Mesothelial cell of epicardium (in vitro differentiated cells): ENCODE data around the gene RETREG3. TPM values are rescaled to one million over a fixed set of nuclear protein-coding genes. Genes with fewer than 3 reads are reported as not detected.

Experiments
- DNase-seq, 2 experiments: peaks; one replicate each; pipeline ENCODE4 v3.0.0; 2021; ENCODE audit warnings: low spot score in 2 of 2; ENCODE audit not compliant: unreplicated experiment in 2 of 2
- H3K27ac Mint-ChIP-seq: 2 replicates; pipeline ENCODE4 v1.8.0; 2021; ENCODE audit warnings: mixed read lengths
- H3K27me3 Mint-ChIP-seq: 2 replicates; pipeline ENCODE4 v1.8.0; 2021; ENCODE audit warnings: low read depth, mixed read lengths
- H3K36me3 Mint-ChIP-seq: 2 replicates; pipeline ENCODE4 v1.8.0; 2021; ENCODE audit warnings: mixed read lengths
- H3K4me1 Mint-ChIP-seq: 2 replicates; pipeline ENCODE4 v1.8.0; 2021; ENCODE audit warnings: mixed read lengths
- H3K4me3 Mint-ChIP-seq: 2 replicates; pipeline ENCODE4 v1.8.0; 2021; ENCODE audit warnings: mild to moderate bottlenecking, moderate library complexity, mixed read lengths
- H3K9me3 Mint-ChIP-seq: 2 replicates; pipeline ENCODE4 v1.8.0; 2021; ENCODE audit warnings: mixed read lengths
- total RNA-seq: library from RNA; stranded (reverse); gene quantifications from 3 replicates; pipeline ENCODE4 v1.2.1, GENCODE V29; 2021
- TF ChIP-seq, protein P1 (sequence below): fragments of 200-600 bp; sonication (generic); IDR thresholded peaks from one replicate; pipeline ENCODE4 v1.5.0; 2021; ENCODE audit warnings: antibody characterized with exemption; ENCODE audit not compliant: unreplicated experiment

Gene RETREG3
- total RNA-seq, 1 donor from 2014 or later = 77.7 TPM

DNA sequence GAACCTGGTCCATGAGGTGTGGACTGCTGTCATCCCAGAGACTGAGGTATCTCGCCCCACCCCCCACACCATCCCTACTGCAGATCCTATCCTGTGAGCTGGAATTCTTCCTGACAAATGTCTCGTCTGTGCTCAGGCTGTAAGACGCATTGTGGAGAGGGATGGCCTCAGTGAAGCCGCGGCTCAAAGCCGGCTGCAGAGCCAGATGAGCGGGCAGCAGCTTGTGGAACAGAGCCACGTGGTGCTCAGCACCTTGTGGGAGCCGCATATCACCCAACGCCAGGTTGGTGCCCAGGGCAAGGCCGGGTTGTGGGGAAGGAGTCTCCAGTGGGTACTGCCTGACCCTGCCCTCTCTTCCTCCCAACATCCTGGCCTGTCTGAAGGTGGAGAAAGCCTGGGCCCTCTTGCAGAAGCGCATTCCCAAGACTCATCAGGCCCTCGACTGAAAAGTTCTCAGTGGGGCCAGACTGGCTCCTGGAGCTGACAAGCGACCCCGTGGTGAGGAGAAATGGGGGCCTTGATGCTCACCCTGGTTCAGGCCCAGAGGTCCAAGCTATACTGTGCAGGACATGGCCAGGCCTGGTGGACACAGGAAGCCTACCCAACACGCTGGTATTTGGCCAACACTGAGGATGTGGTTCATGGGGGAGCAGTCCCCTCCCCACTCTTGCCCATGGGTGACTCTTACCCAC is 43.5 kb downstream of the RETREG3 start:
- H3K4me3 Mint-ChIP-seq = peak overlapping the region; percentile 94
- H3K27ac Mint-ChIP-seq = no peak overlapping the region
- no peaks in the 10 kb centered on the region for H3K9me3 Mint-ChIP-seq
- peaks cover 31% of the 10 kb centered on the region for H3K4me1 Mint-ChIP-seq
- no peaks in the 10 kb centered on the region for H3K27me3 Mint-ChIP-seq
- TF ChIP-seq, protein P1, sequence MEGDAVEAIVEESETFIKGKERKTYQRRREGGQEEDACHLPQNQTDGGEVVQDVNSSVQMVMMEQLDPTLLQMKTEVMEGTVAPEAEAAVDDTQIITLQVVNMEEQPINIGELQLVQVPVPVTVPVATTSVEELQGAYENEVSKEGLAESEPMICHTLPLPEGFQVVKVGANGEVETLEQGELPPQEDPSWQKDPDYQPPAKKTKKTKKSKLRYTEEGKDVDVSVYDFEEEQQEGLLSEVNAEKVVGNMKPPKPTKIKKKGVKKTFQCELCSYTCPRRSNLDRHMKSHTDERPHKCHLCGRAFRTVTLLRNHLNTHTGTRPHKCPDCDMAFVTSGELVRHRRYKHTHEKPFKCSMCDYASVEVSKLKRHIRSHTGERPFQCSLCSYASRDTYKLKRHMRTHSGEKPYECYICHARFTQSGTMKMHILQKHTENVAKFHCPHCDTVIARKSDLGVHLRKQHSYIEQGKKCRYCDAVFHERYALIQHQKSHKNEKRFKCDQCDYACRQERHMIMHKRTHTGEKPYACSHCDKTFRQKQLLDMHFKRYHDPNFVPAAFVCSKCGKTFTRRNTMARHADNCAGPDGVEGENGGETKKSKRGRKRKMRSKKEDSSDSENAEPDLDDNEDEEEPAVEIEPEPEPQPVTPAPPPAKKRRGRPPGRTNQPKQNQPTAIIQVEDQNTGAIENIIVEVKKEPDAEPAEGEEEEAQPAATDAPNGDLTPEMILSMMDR = no peak
- DNase-seq = no peak
- peaks cover 2% of the 10 kb centered on the region for H3K36me3 Mint-ChIP-seq

GRCh38 chr17:42564815-42565522 is 44.2 kb downstream of the RETREG3 start:
- H3K9me3 Mint-ChIP-seq = no peaks in the 10 kb centered on the region
- TF ChIP-seq, protein P1 = no peak
- peaks cover 2% of the 10 kb centered on the region for H3K36me3 Mint-ChIP-seq
- H3K4me1 Mint-ChIP-seq = peaks cover 34% of the 10 kb centered on the region
- H3K27me3 Mint-ChIP-seq = no peaks in the 10 kb centered on the region
- peak overlapping the region; percentile 34 for H3K4me3 Mint-ChIP-seq
- H3K27ac Mint-ChIP-seq = no peak overlapping the region
- no peak for DNase-seq

DNA sequence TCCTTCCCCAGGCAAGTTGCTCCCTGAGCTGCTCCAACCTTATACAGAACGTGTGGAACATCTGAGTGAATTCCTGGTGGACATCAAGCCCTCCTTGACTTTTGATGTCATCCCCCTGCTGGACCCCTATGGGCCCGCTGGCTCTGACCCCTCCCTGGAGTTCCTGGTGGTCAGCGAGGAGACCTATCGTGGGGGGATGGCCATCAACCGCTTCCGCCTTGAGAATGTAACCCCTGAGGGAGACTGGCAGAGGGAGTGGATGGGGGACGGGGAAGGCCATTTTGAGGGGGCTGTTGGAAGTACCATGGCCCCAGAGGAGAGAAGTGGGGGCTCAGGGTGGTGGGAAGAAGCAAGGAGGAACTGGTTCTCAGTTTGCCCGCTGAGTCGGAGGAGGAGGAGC is 45.2 kb downstream of the RETREG3 start:
- Mint-ChIP-seq H3K4me3 (peak overlapping the region; percentile 87), H3K27me3 (no peaks in the 10 kb centered on the region), H3K36me3 (no peaks in the 10 kb centered on the region), H3K27ac (no peak overlapping the region), H3K9me3 (no peaks in the 10 kb centered on the region), H3K4me1 (peaks cover 34% of the 10 kb centered on the region)
- TF ChIP-seq, protein P1 = no peak
- no peak for DNase-seq

- H3K4me1 Mint-ChIP-seq = peaks cover 34% of the 10 kb centered on the region
- no peaks in the 10 kb centered on the region for H3K27me3 Mint-ChIP-seq
- no peak for DNase-seq
- H3K9me3 Mint-ChIP-seq = no peaks in the 10 kb centered on the region
- H3K27ac Mint-ChIP-seq = no peak overlapping the region
- peak overlapping the region; percentile 87 for H3K4me3 Mint-ChIP-seq
- TF ChIP-seq, protein P1 = no peak
- H3K36me3 Mint-ChIP-seq = no peaks in the 10 kb centered on the region
Measured at GRCh38 chr17:42563543-42563942, 45.6 kb downstream of the RETREG3 start.

GRCh38 chr17:42563143-42563509 is 46.0 kb downstream of the RETREG3 start:
- no peak for DNase-seq
- no peaks in the 10 kb centered on the region for H3K9me3 Mint-ChIP-seq
- H3K27me3 Mint-ChIP-seq = no peaks in the 10 kb centered on the region
- H3K27ac Mint-ChIP-seq = peak overlapping the region; percentile 97
- TF ChIP-seq, protein P1 = no peak
- H3K4me3 Mint-ChIP-seq = peak overlapping the region; percentile 87
- H3K4me1 Mint-ChIP-seq = peaks cover 34% of the 10 kb centered on the region
- H3K36me3 Mint-ChIP-seq = no peaks in the 10 kb centered on the region
